Activated T-helper 1 cell treated with anti-CD3 and anti-CD28 coated beads, Interleukin-2, amount 50 U/mL, for 16 hours (primary cell): Measurements from ENCODE around the gene METTL3.
A peak's percentile ranks its signal among the peaks of the same experiment; 100 is the strongest.

Experiments
- DNase-seq, 2 donors: peaks; one replicate each; pipeline ENCODE4 v3.0.0-alpha.2; 2020; ENCODE audit warnings: low read depth in 1 of 2, low spot score in 1 of 2

The METTL3 gene

GRCh38 chr14:21476925-21477681, 34.0 kb downstream of the METTL3 start, which contains the start of the genes RAB2B and TOX4:
TSS of gene RAB2B (minus strand) at chr14:21476959. CDS start at chr14:21476872, 87 bp downstream.
TSS of gene TOX4 (plus strand) at chr14:21477195. CDS start at chr14:21477279, 84 bp downstream.
- peak; percentile 90 to 92 for DNase-seq

GRCh38 chr14:21476523-21476924, 34.6 kb downstream of the METTL3 start:
- peak in 1 of 2 donors; percentile 77 for DNase-seq

- no peak for DNase-seq
Observed at GRCh38 chr14:21475767-21476522, 35.2 kb downstream of the METTL3 start.

- DNase-seq: no peak
Observed at GRCh38 chr14:21467616-21468015, 43.5 kb downstream of the METTL3 start.

- peak; percentile 96 to 99 for DNase-seq
Observed at GRCh38 chr14:21455912-21456667, 55.0 kb downstream of the METTL3 start, which contains the start of gene CHD8. TSS of gene CHD8 (minus strand) at chr14:21456123. CDS start at chr14:21431643, 24,480 bp downstream.

- no peak for DNase-seq
Observed at GRCh38 chr14:21455592-21455911, 55.6 kb downstream of the METTL3 start.

- no peak for DNase-seq
Observed at GRCh38 chr14:21454843-21455544, 56.1 kb downstream of the METTL3 start.

GRCh38 chr14:21449899-21450216, 61.3 kb downstream of the METTL3 start:
- DNase-seq: no peak
